Caco-2 (cell line): ENCODE data around the gene OR6C68. TPM values are rescaled to one million over a fixed set of nuclear protein-coding genes. Genes with fewer than 3 reads are reported as not detected.
"Not testable (repeated sequence)": the region's sequence is repeated elsewhere in the genome, so short reads cannot be mapped to it uniquely, and the experiment has no call there.

Source experiments
- BruUV-seq: library from RNA; stranded (reverse); fragments of 400-500 nt; replicated peaks from 2 replicates; lab custom pipeline; 2021; lab: Mats Ljungman, UMichigan
- CTCF ChIA-PET: fragments of 300-600 bp; sonication (Branson Sonifier 250); formaldehyde crosslinking; loops from one replicate; lab custom pipeline; 2022; ENCODE audit warnings: antibody characterized with exemption; lab: Charles Lee
- POLR2A ChIA-PET: fragments of 300-600 bp; sonication (Branson Sonifier 250); formaldehyde crosslinking; loops from one replicate; lab custom pipeline; 2022; ENCODE audit warnings: antibody characterized with exemption; lab: Charles Lee
- DNase-seq, 2 experiments: peaks; one replicate each; pipeline versions ENCODE4 v3.0.0 to v3.0.0-alpha.2; 2020 to 2022
- H3K27me3 ChIP-seq: replicated peaks from 2 replicates; pipeline ENCODE4 v1.6.0; 2011; ENCODE audit warnings: low read length; ENCODE audit not compliant: control insufficient read depth, insufficient read depth
- H3K36me3 ChIP-seq: 2 replicates; pipeline ENCODE4 v1.5.1; 2011; ENCODE audit warnings: low read length; ENCODE audit not compliant: control insufficient read depth, insufficient read depth
- H3K4me1 ChIP-seq: fragments of 250-450 bp; sonication (Bioruptor Pico); 2 replicates; pipeline ENCODE4 v1.5.1; 2020; ENCODE audit warnings: mild to moderate bottlenecking
- H3K4me3 ChIP-seq: 2 replicates; pipeline ENCODE4 v1.5.1; 2011; ENCODE audit warnings: low read depth, mild to moderate bottlenecking, control low read depth, low read length
- H3K9me3 ChIP-seq: fragments of 250-450 bp; sonication (Bioruptor Pico); 2 replicates; pipeline ENCODE4 v1.5.1; 2020; ENCODE audit warnings: mild to moderate bottlenecking, moderate library complexity
- H3K27ac Mint-ChIP-seq: one replicate; pipeline ENCODE4 v1.8.0; 2022; ENCODE audit warnings: mixed read lengths; ENCODE audit not compliant: unreplicated experiment
- H3K27me3 Mint-ChIP-seq: one replicate; pipeline ENCODE4 v1.8.0; 2022; ENCODE audit warnings: mixed read lengths; ENCODE audit not compliant: insufficient read depth, unreplicated experiment
- H3K36me3 Mint-ChIP-seq: one replicate; pipeline ENCODE4 v1.8.0; 2022; ENCODE audit warnings: mild to moderate bottlenecking, mixed read lengths; ENCODE audit not compliant: insufficient read depth, unreplicated experiment
- H3K4me1 Mint-ChIP-seq: one replicate; pipeline ENCODE4 v1.8.0; 2022; ENCODE audit warnings: low read depth, mixed read lengths; ENCODE audit not compliant: unreplicated experiment
- H3K4me3 Mint-ChIP-seq: one replicate; pipeline ENCODE4 v1.8.0; 2022; ENCODE audit warnings: mild to moderate bottlenecking, moderate library complexity, mixed read lengths; ENCODE audit not compliant: unreplicated experiment
- H3K9me3 Mint-ChIP-seq: one replicate; pipeline ENCODE4 v1.8.0; 2022; ENCODE audit warnings: mixed read lengths; ENCODE audit not compliant: unreplicated experiment
- CTCF ChIP-seq, 2 experiments: fragments of 200-600 bp in 1 of 2; IDR thresholded peaks; 1 replicate in 1 of 2; 2 replicates in 1 of 2; pipeline versions ENCODE4 v1.5.1 to v1.8.0; 2011 to 2022; ENCODE audit warnings: antibody characterized with exemption in 1 of 2, control low read depth in 1 of 2, inconsistent platforms in 1 of 2, low read depth in 1 of 2, low read length in 1 of 2, mild to moderate bottlenecking in 1 of 2, moderate library complexity in 1 of 2; ENCODE audit not compliant: insufficient read depth in 1 of 2, severe bottlenecking in 1 of 2, unreplicated experiment in 1 of 2
- intact Hi-C: fragments of 100-400 bp; cut with micrococcal nuclease; formaldehyde crosslinking; loops from one replicate; pipeline ENCODE4 v1.10.0; 2022; ENCODE audit not compliant: unreplicated experiment
- total RNA-seq: library from RNA; stranded (reverse); gene quantifications from 2 replicates; pipeline ENCODE4 v1.2.3, GENCODE V29; 2022

The OR6C68 gene
- total RNA-seq, 1 experiment from 2014 or later, result not detected

- intact Hi-C loops, result loop anchor here (1.0 kb wide), 2 partner anchors 173 to 257 kb away; no protein-coding TSS in a partner anchor
- Mint-ChIP-seq H3K36me3 (no peaks in the 10 kb centered on the region), H3K4me1 (peaks cover 8% of the 10 kb centered on the region), H3K27ac (no peak overlapping the region), H3K4me3 (no peak overlapping the region), H3K9me3 (no peaks in the 10 kb centered on the region), H3K27me3 (no peaks in the 10 kb centered on the region)
- peak in 1 of 2 experiments; percentile 32 for DNase-seq
- no TSS peak for BruUV-seq
- Histone ChIP-seq H3K4me3 (no peak overlapping the region), H3K9me3 (no peaks in the 10 kb centered on the region), H3K36me3 (no peaks in the 10 kb centered on the region), H3K27me3 (no peaks in the 10 kb centered on the region), H3K4me1 (no peaks in the 10 kb centered on the region)
- POLR2A ChIA-PET, result no interaction called here
- CTCF ChIA-PET, result interaction anchor here (0.9 to 1.6 kb wide), 4 partner anchors 9 to 235 kb away, joined by 3 to 10 read pairs (median 6); a partner anchor contains a TSS
- peak; percentile 25 to 51 for TF ChIP-seq CTCF (IDR thresholded peaks at IDR 0.05; ENCODE audit: insufficient read depth in 1 of 2, low read depth in 1 of 2, low read length in 1 of 2, severe bottlenecking in 1 of 2, unreplicated experiment in 1 of 2)
Measured at GRCh38 chr12:55446326-55446725, 45.9 kb upstream of the OR6C68 start.

- Histone ChIP-seq H3K27me3 (no peaks in the 10 kb centered on the region), H3K36me3 (no peaks in the 10 kb centered on the region), H3K4me1 (no peaks in the 10 kb centered on the region), H3K4me3 (no peak overlapping the region), H3K9me3 (no peaks in the 10 kb centered on the region)
- no peaks in the 10 kb centered on the region for H3K27me3 Mint-ChIP-seq
- no peak overlapping the region for H3K27ac Mint-ChIP-seq
- CTCF ChIA-PET, result no interaction called here
- no peak for DNase-seq
- POLR2A ChIA-PET, result no interaction called here
- H3K9me3 Mint-ChIP-seq, result no peaks in the 10 kb centered on the region
- no peak for TF ChIP-seq CTCF (IDR thresholded peaks at IDR 0.05; ENCODE audit: insufficient read depth in 1 of 2, low read depth in 1 of 2, low read length in 1 of 2, severe bottlenecking in 1 of 2, unreplicated experiment in 1 of 2)
- H3K4me3 Mint-ChIP-seq, result no peak overlapping the region
- intact Hi-C loops, result no loop called here
- no TSS peak for BruUV-seq
- H3K36me3 Mint-ChIP-seq, result no peaks in the 10 kb centered on the region
- H3K4me1 Mint-ChIP-seq, result peaks cover 8% of the 10 kb centered on the region
Measured at GRCh38 chr12:55448825-55449224, 43.4 kb upstream of the OR6C68 start.

GRCh38 chr12:55464926-55465325, 27.3 kb upstream of the OR6C68 start:
- DNase-seq, intact Hi-C loops, CTCF ChIA-PET, H3K36me3 Mint-ChIP-seq, H3K9me3 ChIP-seq, H3K27me3 ChIP-seq, H3K4me3 ChIP-seq, H3K27ac Mint-ChIP-seq, H3K27me3 Mint-ChIP-seq, H3K4me1 ChIP-seq, H3K4me3 Mint-ChIP-seq, H3K36me3 ChIP-seq, POLR2A ChIA-PET, BruUV-seq, H3K4me1 Mint-ChIP-seq: not testable (repeated sequence)
- H3K9me3 Mint-ChIP-seq, result peaks cover 15% of the 10 kb centered on the region

- H3K4me1 Mint-ChIP-seq, result no peaks in the 10 kb centered on the region
- H3K36me3 ChIP-seq, result no peaks in the 10 kb centered on the region
- H3K27me3 Mint-ChIP-seq, result no peaks in the 10 kb centered on the region
- H3K27me3 ChIP-seq, result no peaks in the 10 kb centered on the region; the same call in 1 of the 2 replicates
- no peak overlapping the region for H3K27ac Mint-ChIP-seq
- no peaks in the 10 kb centered on the region for H3K36me3 Mint-ChIP-seq
- POLR2A ChIA-PET, result no interaction called here
- H3K4me3 ChIP-seq, result no peak overlapping the region
- no peaks in the 10 kb centered on the region for H3K4me1 ChIP-seq
- no peak overlapping the region for H3K4me3 Mint-ChIP-seq
- no peak for DNase-seq
- TF ChIP-seq CTCF (IDR thresholded peaks at IDR 0.05; ENCODE audit: insufficient read depth in 1 of 2, low read depth in 1 of 2, low read length in 1 of 2, severe bottlenecking in 1 of 2, unreplicated experiment in 1 of 2), result no peak
- intact Hi-C loops, result no loop called here
- CTCF ChIA-PET, result no interaction called here
- BruUV-seq, result no TSS peak
- H3K9me3 Mint-ChIP-seq, result no peaks in the 10 kb centered on the region
- no peaks in the 10 kb centered on the region for H3K9me3 ChIP-seq
Measured at GRCh38 chr12:55467836-55468235, 24.3 kb upstream of the OR6C68 start.
